Gastroesophageal sphincter (tissue), 4 donors: ENCODE data around the gene IGF2R. TPM values are rescaled to one million over a fixed set of nuclear protein-coding genes. Genes with fewer than 3 reads are reported as not detected.

Experiments
- ATAC-seq: fragments of 150-250 bp; one replicate; pipeline ENCODE4 v1.9.1; 2016; ENCODE audit warnings: mild to moderate bottlenecking, moderate library complexity
- H3K27ac ChIP-seq, 4 donors: fragments of 200-600 bp; sonication (generic) in 3 of 4; 1 replicate in 3 of 4; 2 replicates in 1 of 4; pipeline ENCODE4 v1.5.1; 2016 to 2019
- H3K27me3 ChIP-seq: fragments of 200-600 bp; sonication (generic); one replicate; pipeline ENCODE4 v1.5.1; 2019
- H3K36me3 ChIP-seq, 2 donors: fragments of 200-600 bp; sonication (generic); one replicate each; pipeline ENCODE4 v1.5.1; 2019; ENCODE audit warnings: control low read depth in 1 of 2
- H3K4me1 ChIP-seq, 3 donors: fragments of 200-600 bp; sonication (generic); 1 replicate in 2 of 3; 2 replicates in 1 of 3; pipeline ENCODE4 v1.5.1; 2016 to 2019; ENCODE audit warnings: control low read depth in 2 of 3
- H3K4me3 ChIP-seq, 2 donors: fragments of 200-600 bp; sonication (generic); one replicate each; pipeline ENCODE4 v1.5.1; 2019; ENCODE audit warnings: mild to moderate bottlenecking in 1 of 2, moderate library complexity in 1 of 2
- H3K9me3 ChIP-seq, 3 donors: fragments of 200-600 bp; sonication (generic); one replicate each; pipeline ENCODE4 v1.5.1; 2017 to 2019; ENCODE audit warnings: control low read depth in 2 of 3
- CTCF ChIP-seq, 4 experiments: fragments of 200-600 bp in 2 of 4; fragments of 450-650 bp in 2 of 4; sonication (generic) in 1 of 4; IDR thresholded peaks; one replicate each; pipeline ENCODE4 v1.5.1; 2017 to 2019; ENCODE audit warnings: antibody characterized with exemption in 4 of 4, mild to moderate bottlenecking in 2 of 4, moderate library complexity in 2 of 4
- EP300 ChIP-seq: sonication (generic); formaldehyde crosslinking; IDR thresholded peaks from one replicate; pipeline ENCODE4 v1.6.1; 2017; ENCODE audit warnings: antibody characterized with exemption, mild to moderate bottlenecking
- POLR2A ChIP-seq, 2 donors: fragments of 450-650 bp; IDR thresholded peaks; one replicate each; pipeline ENCODE4 v1.6.1; 2017; ENCODE audit warnings: antibody characterized with exemption in 2 of 2, mild to moderate bottlenecking in 2 of 2, moderate library complexity in 1 of 2
- POLR2AphosphoS5 ChIP-seq: sonication (generic); formaldehyde crosslinking; IDR thresholded peaks from one replicate; pipeline ENCODE4 v1.6.1; 2017; ENCODE audit warnings: antibody characterized with exemption
- WGBS, 2 donors: methylation state at CpG; one replicate each; pipeline ENCODE4 v1.1.5; 2018; ENCODE audit warnings: low coverage in 1 of 2; 5-methylcytosine and 5-hydroxymethylcytosine counted together
- total RNA-seq, 4 donors: library from RNA; depleted of rRNA; stranded (reverse); fragments of >200 nt; gene quantifications; one replicate each; pipeline ENCODE4 v1.1.0, GENCODE V29; 2016

Gene IGF2R
- total RNA-seq, 4 donors from 2014 or later, result 47.9 to 81.3 (median 52.7) TPM

DNA sequence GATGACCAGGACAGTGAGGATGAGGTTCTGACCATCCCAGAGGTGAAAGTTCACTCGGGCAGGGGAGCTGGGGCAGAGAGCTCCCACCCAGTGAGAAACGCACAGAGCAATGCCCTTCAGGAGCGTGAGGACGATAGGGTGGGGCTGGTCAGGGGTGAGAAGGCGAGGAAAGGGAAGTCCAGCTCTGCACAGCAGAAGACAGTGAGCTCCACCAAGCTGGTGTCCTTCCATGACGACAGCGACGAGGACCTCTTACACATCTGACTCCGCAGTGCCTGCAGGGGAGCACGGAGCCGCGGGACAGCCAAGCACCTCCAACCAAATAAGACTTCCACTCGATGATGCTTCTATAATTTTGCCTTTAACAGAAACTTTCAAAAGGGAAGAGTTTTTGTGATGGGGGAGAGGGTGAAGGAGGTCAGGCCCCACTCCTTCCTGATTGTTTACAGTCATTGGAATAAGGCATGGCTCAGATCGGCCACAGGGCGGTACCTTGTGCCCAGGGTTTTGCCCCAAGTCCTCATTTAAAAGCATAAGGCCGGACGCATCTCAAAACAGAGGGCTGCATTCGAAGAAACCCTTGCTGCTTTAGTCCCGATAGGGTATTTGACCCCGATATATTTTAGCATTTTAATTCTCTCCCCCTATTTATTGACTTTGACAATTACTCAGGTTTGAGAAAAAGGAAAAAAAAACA lies 136.1 kb downstream of the IGF2R start:
- Histone ChIP-seq H3K9me3 (no peaks in the 10 kb centered on the region), H3K4me1 (no peaks in the 10 kb centered on the region), H3K27me3 (no peaks in the 10 kb centered on the region), H3K27ac (no peak overlapping the region), H3K4me3 (no peak overlapping the region), H3K36me3 (peaks cover 0 to 89% of the 10 kb centered on the region in 2 donors)
- no peak for ATAC-seq
- 86 to 87% methylated on average over 6 to 20 of the region's 20 CpGs for WGBS, 2 donors
- TF ChIP-seq EP300, result no peak

DNA sequence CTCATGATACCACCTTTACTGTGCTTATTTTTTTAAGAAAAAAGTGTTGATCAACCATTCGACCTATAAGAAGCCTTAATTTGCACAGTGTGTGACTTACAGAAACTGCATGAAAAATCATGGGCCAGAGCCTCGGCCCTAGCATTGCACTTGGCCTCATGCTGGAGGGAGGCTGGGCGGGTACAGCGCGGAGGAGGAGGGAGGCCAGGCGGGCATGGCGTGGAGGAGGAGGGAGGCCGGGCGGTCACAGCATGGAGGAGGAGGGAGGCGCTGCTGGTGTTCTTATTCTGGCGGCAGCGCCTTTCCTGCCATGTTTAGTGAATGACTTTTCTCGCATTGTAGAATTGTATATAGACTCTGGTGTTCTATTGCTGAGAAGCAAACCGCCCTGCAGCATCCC lies 137.1 kb downstream of the IGF2R start:
- no peak for TF ChIP-seq POLR2AphosphoS5
- TF ChIP-seq POLR2A (IDR thresholded peaks at IDR 0.05), result no peak
- TF ChIP-seq EP300, result no peak
- no peak for TF ChIP-seq CTCF (IDR thresholded peaks at IDR 0.05)
- Histone ChIP-seq H3K9me3 (no peaks in the 10 kb centered on the region), H3K4me1 (no peaks in the 10 kb centered on the region), H3K4me3 (no peak overlapping the region), H3K27me3 (no peaks in the 10 kb centered on the region), H3K36me3 (peaks cover 0 to 91% of the 10 kb centered on the region in 2 donors), H3K27ac (no peak overlapping the region)
- WGBS, 2 donors, result 95 to 97% methylated on average over 11 of the region's 14 CpGs
- no peak for ATAC-seq

DNA sequence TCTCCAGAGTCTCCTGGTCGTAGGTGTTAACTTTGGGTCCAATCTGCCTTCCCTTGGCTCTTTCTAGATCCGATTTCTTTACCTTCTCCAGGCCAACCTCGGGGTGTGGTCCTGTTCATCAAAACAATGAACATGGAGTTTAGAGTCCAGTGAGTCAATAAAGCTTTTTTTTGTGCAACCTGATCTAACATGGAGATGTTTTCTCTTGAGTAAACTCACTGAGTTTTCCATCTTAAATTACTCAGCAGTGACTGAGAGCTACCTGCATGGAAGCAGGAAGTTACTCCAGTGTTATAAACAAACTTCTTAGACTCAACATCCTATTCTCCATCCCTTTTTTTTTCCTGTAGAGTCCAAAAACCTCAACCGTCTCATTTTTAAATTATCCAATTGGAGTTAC lies 137.8 kb downstream of the IGF2R start:
- no peaks in the 10 kb centered on the region for H3K4me1 ChIP-seq
- TF ChIP-seq POLR2A (IDR thresholded peaks at IDR 0.05) (no peak), EP300 (no peak), CTCF (IDR thresholded peaks at IDR 0.05) (no peak)
- H3K36me3 ChIP-seq, result peaks cover 0 to 85% of the 10 kb centered on the region in 2 donors
- WGBS, 2 donors, result 77 to 93% methylated on average over 3 to 4 of the region's 4 CpGs
- no peaks in the 10 kb centered on the region for H3K9me3 ChIP-seq
- ATAC-seq, result no peak
- H3K27me3 ChIP-seq, result no peaks in the 10 kb centered on the region
- no peak overlapping the region for H3K27ac ChIP-seq
- H3K4me3 ChIP-seq, result no peak overlapping the region

- H3K27ac ChIP-seq, result no peak overlapping the region
- ATAC-seq, result no peak
- H3K4me3 ChIP-seq, result no peak overlapping the region
- H3K4me1 ChIP-seq, result no peaks in the 10 kb centered on the region
- H3K9me3 ChIP-seq, result no peaks in the 10 kb centered on the region
- H3K27me3 ChIP-seq, result no peaks in the 10 kb centered on the region
- WGBS, 2 donors, result 90% methylated on average over 4 of the region's 5 CpGs; no CpG with 5 or more reads in 1 of the 2 donors
- no peak for TF ChIP-seq POLR2A (IDR thresholded peaks at IDR 0.05)
- no peak for TF ChIP-seq EP300
- TF ChIP-seq CTCF (IDR thresholded peaks at IDR 0.05), result no peak
- no peak for TF ChIP-seq POLR2AphosphoS5
- H3K36me3 ChIP-seq, result peaks cover 0 to 76% of the 10 kb centered on the region in 2 donors
Measured at GRCh38 chr6:160108077-160108476, 139.2 kb downstream of the IGF2R start.

DNA sequence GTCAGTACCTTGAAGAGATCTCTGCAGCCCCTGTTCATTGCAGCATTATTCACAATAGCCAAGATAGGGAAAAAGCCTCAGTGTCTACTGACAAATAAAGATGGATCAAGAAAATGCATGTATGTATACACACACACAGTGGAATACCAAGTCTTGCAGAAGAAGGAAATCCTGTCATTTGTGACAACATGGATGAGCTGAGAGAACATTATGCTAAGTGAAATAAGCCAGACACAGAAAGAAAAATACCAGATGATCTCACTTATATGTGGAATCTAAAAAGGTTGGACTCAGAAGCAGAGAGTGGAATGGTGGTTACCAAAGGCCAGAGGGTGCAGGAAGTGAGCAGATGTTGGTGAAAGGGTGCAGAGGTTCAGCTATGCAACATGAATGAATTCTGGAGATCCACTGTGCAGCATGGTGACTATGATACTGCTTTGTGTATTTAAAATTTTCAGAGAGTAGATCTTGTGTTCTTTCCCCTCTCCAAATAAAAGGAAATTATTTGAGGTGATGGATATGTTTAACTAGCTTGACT lies 141.8 kb downstream of the IGF2R start:
- no peak for TF ChIP-seq POLR2A (IDR thresholded peaks at IDR 0.05)
- no peak for TF ChIP-seq CTCF (IDR thresholded peaks at IDR 0.05)
- no peak for TF ChIP-seq EP300
- no peak for TF ChIP-seq POLR2AphosphoS5
- Histone ChIP-seq H3K4me1 (no peaks in the 10 kb centered on the region), H3K27ac (no peak overlapping the region), H3K36me3 (peaks cover 0 to 67% of the 10 kb centered on the region in 2 donors), H3K27me3 (no peaks in the 10 kb centered on the region), H3K9me3 (no peaks in the 10 kb centered on the region), H3K4me3 (no peak overlapping the region)
- ATAC-seq, result no peak
